Mucosa of gallbladder (tissue), 1 donor: Measurements from ENCODE around the gene THEM4. TPM values are rescaled to one million over a fixed set of nuclear protein-coding genes. Genes with fewer than 3 reads are reported as not detected.
"Not testable (repeated sequence)": the region's sequence is repeated elsewhere in the genome, so short reads cannot be mapped to it uniquely, and the experiment has no call there.

Experiments
- DNase-seq: peaks from one replicate; pipeline ENCODE4 v3.0.0-alpha.2; 2020; ENCODE audit warnings: low spot score
- total RNA-seq: library from RNA; stranded (reverse); gene quantifications from one replicate; pipeline ENCODE4 v1.2.1, GENCODE V29; 2021
- donor health status: DM: no; HTN: no; CAD: no.

THEM4 gene
- total RNA-seq, 1 donor from 2014 or later: 12.0 TPM

GRCh38 chr1:151934048-151934493, 24.8 kb upstream of the THEM4 start:
- peak; percentile 50 for DNase-seq

GRCh38 chr1:151924691-151925587, 15.6 kb upstream of the THEM4 start:
- no peak for DNase-seq

- DNase-seq: no peak
Observed at GRCh38 chr1:151923422-151923821, 14.1 kb upstream of the THEM4 start.

- DNase-seq: no peak
Observed at GRCh38 chr1:151920149-151920548, 10.8 kb upstream of the THEM4 start.

GRCh38 chr1:151918819-151919610, 9.7 kb upstream of the THEM4 start:
- no peak for DNase-seq

GRCh38 chr1:151918156-151918555, 8.8 kb upstream of the THEM4 start:
- no peak for DNase-seq

GRCh38 chr1:151916726-151917370, 7.5 kb upstream of the THEM4 start:
- DNase-seq: no peak

- no peak for DNase-seq
Observed at GRCh38 chr1:151915061-151915686, 5.9 kb upstream of the THEM4 start.

GRCh38 chr1:151914076-151914475, 4.8 kb upstream of the THEM4 start:
- no peak for DNase-seq

GRCh38 chr1:151912973-151913372, 3.7 kb upstream of the THEM4 start:
- DNase-seq: no peak

GRCh38 chr1:151908228-151908691, 1.1 kb downstream of the THEM4 start:
- no peak for DNase-seq

GRCh38 chr1:151907363-151908139, 1.8 kb downstream of the THEM4 start:
- DNase-seq: no peak

- not testable (repeated sequence) for DNase-seq
Observed at GRCh38 chr1:151906324-151906645, 3.0 kb downstream of the THEM4 start.

GRCh38 chr1:151905443-151906323, 3.6 kb downstream of the THEM4 start:
- not testable (repeated sequence) for DNase-seq

- no peak for DNase-seq
Observed at GRCh38 chr1:151905070-151905442, 4.3 kb downstream of the THEM4 start.

GRCh38 chr1:151902858-151903257, 6.5 kb downstream of the THEM4 start:
- no peak for DNase-seq

- DNase-seq: not testable (repeated sequence)
Observed at GRCh38 chr1:151900804-151901203, 8.5 kb downstream of the THEM4 start.

GRCh38 chr1:151898519-151898991, 10.8 kb downstream of the THEM4 start:
- no peak for DNase-seq

- no peak for DNase-seq
Observed at GRCh38 chr1:151897991-151898431, 11.3 kb downstream of the THEM4 start.
